A549 treated with AZD9567 at 1 μM for 4 hours (cell line): ENCODE measurements around the gene CLDN5. TPM values are rescaled to one million over a fixed set of nuclear protein-coding genes. Genes with fewer than 3 reads are reported as not detected.

Source experiments
- total RNA-seq: library from RNA; stranded (reverse); fragments of 200-300 nt; extraction: Qiagen RNA extraction; gene quantifications from 5 replicates; pipeline ENCODE4 v1.2.3, GENCODE V29; 2022; ENCODE audit not compliant: insufficient read depth

CLDN5 gene, protein sequence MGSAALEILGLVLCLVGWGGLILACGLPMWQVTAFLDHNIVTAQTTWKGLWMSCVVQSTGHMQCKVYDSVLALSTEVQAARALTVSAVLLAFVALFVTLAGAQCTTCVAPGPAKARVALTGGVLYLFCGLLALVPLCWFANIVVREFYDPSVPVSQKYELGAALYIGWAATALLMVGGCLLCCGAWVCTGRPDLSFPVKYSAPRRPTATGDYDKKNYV
- not detected in 5 replicates for total RNA-seq

DNA sequence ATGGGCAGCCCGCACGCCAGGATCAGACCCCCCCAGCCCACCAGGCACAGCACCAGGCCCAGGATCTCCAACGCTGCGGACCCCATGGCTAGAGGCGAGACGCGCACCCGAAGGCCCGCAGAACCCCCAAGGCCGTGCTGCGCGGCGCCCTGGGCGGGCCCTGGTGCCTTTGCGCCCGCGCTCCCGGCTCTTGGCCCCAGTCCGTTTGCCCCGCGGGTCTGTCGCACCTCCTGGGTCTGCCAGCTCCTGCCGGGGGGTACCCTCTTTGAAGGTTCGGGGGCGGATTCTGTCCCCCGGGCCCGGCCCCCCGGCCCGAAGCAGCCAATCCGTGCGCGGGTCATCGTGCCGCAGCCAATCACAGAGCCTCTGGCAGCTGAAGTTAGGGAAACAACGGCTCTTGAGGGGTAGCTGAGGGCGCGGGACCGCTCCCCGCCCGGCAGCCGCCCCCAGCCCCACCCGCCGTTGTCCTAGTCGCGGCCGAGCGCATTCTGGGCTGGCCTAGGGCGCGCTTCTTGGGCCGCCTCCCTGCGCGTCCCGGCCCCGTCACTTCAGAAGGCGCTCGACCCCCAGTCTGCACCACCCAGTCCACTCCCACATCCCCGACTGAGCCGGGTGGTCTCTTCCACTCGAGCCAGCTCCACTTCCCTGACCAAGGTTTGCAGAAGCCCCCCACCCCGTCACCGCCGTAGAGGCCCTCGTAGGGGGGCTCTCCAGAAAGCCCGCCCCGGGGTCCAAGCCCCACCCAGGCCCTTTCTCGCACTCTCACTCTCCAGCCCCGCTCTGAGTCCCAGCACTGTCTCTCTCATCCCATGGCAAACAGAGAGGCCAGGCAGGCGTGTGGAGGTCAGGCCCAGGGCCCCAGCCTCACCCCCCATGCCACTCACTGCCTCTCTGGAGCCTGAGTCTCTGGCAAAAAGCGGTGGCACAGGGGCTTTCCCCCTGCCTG, at the start of gene CLDN5:
CLDN5 (minus strand) TSS at position 241 of the 946 bp plus-strand sequence; CDS start at position 86, 155 bp downstream.

DNA sequence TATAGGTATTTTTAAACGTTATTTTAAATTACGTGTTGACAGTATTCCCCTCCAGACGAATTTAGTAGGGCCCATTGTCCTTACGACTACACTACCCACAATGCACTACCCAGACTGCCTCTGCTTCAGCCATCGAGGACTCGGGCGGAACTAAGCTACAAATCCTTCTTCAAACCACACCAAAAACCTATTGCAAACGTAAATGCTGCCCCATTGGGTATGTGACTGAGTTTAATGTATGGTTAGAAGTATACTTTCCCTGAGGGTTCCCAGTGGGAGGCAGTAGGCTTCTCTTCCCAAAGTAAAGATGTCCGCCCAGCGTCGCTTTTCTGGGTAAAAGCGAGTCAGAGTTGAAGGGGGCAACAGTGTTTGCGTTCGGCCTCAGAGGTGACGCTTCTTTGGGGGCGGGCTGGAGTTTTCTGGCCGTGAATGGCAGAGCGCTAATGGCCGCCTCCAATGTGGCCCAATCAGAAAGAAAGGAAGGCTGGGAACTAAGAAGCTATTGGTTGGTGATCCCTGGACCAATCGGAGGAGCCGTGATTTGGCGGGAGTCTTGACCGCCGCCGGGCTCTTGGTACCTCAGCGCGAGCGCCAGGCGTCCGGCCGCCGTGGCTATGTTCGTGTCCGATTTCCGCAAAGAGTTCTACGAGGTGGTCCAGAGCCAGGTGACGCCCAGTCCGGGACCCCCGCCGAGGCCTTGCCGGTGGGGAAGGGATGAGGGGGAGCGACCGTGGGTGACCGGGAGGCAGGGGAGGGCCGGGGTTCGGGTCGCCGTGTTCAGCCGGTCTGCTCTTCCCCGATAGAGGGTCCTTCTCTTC, 44.6 kb downstream of the CLDN5 start, which contains the start of gene CDC45:
CDC45 (plus strand) TSS at position 566 of the 818 bp plus-strand sequence; CDS start at position 615, 49 bp downstream.

DNA sequence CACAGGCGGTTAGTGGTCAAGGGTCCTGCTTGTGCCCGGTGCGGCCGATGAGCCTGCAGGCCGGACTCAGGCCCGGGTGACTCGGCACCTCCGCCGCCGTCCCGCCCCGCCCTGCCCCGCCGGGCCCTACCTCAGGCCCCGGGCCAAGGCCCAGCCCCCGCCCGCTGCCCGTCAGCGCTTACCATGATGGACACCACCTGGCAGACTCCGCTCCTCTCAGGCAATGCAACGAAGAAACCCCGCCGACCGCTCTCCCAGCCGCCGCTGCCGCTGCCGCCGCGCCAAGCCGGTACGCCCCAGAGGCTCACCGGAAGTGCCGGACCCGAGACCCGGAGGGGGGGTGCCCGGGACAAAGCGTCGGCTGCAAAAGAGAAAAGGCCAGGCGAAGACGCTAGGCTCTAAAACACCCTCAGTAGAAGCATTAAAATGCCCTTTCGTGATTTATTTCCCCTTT, 45.3 kb downstream of the CLDN5 start, which contains the start of gene UFD1:
UFD1 (minus strand) TSS at position 293 of the 454 bp plus-strand sequence; CDS start at position 185, 108 bp downstream.

Other genes with a start within 250 kb of the CLDN5 start
- 3.4 to 5.5 TPM (median 4.8 TPM) in 5 replicates for gene CLTCL1, start 232.7 kb downstream of the CLDN5 start, total RNA-seq
- gene HIRA, start 92.7 kb downstream of the CLDN5 start, total RNA-seq = 23.7 to 25.6 TPM (median 24.2 TPM) in 5 replicates
- 43.0 to 48.7 TPM (median 45.5 TPM) in 5 replicates for gene MRPL40, start 91.9 kb downstream of the CLDN5 start, total RNA-seq
- 14.6 to 16.9 TPM (median 16.3 TPM) in 5 replicates for gene C22orf39, start 76.7 kb downstream of the CLDN5 start, total RNA-seq
- gene UFD1, start 45.2 kb downstream of the CLDN5 start, total RNA-seq = 71.8 to 98.3 TPM (median 97.3 TPM) in 5 replicates
- 24.3 to 27.9 TPM (median 25.9 TPM) in 5 replicates for gene CDC45, start 44.5 kb downstream of the CLDN5 start, total RNA-seq
- gene SEPTIN5, start 190.1 kb upstream of the CLDN5 start, total RNA-seq = 8.2 to 14.5 TPM (median 8.9 TPM) in 5 replicates
- gene GP1BB, start 199.1 kb upstream of the CLDN5 start, total RNA-seq = 1.2 to 1.5 TPM (median 1.4 TPM) in 4 of 5 replicates, not detected in the other
- gene TBX1, start 236.4 kb upstream of the CLDN5 start, total RNA-seq = 2.0 to 4.9 TPM (median 4.5 TPM) in 5 replicates